SK-N-SH treated with all-trans-retinoic acid at 6 μM for 48 hours (cell line): ENCODE results near the gene WASF1.

Experiments
- PATZ1 ChIP-seq: fragments of 250-450 bp; sonication (Bioruptor Pico); IDR thresholded peaks from 2 replicates; pipeline ENCODE4 v1.8.0; 2020; ENCODE audit warnings: mild to moderate bottlenecking, moderate library complexity, borderline replicate concordance
- PPARA ChIP-seq: fragments of 250-450 bp; sonication (Bioruptor Pico); IDR thresholded peaks from 2 replicates; pipeline ENCODE4 v1.5.0; 2020; ENCODE audit warnings: mild to moderate bottlenecking, borderline replicate concordance

WASF1 gene

GRCh38 chr6:110050440-110050813, 129.0 kb downstream of the WASF1 start (continued):
- TF ChIP-seq PATZ1 (CRISPR knock-in tag) (no peak), PPARA (no peak)
